HG03354 (cell line): ENCODE measurements around the gene PTPRN.
"Not testable (repeated sequence)": the region's sequence is repeated elsewhere in the genome, so short reads cannot be mapped to it uniquely, and the experiment has no call there.

Source experiments
- ATAC-seq: cut with Tn5 transposase; IDR thresholded peaks from one replicate; pipeline ENCODE4 v1.9.1; 2021; ENCODE audit warnings: mild to moderate bottlenecking; ENCODE audit not compliant: unreplicated experiment, poor library complexity, severe bottlenecking

The PTPRN gene

DNA sequence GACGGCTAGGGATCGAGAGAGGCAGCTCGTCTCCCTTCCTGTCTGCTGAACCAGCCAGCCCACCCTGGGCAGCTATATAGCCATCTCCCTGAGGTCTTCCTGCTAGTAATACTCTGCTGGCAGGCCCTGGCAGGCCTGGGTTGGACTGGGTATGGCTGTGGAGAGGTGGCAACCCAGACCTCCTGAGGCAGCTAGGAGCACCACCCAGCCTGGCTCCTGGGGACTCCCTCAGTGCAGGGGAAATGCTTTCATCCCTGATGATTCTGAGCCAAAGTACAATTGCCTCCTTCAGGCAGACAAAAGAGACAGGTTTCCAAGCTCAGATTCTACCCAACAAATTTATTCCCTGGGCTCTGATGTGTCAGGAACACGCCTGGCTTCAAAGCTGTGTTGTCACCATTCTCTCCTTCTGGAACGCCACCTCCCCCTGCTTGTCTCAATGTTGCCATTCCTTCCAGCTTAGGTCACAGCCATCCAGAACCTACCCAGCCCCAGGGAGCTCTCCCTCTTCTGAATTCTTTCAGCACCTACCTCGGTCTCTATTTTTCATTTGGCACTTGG is 34.8 kb downstream of the PTPRN start:
- ATAC-seq, result no peak

DNA sequence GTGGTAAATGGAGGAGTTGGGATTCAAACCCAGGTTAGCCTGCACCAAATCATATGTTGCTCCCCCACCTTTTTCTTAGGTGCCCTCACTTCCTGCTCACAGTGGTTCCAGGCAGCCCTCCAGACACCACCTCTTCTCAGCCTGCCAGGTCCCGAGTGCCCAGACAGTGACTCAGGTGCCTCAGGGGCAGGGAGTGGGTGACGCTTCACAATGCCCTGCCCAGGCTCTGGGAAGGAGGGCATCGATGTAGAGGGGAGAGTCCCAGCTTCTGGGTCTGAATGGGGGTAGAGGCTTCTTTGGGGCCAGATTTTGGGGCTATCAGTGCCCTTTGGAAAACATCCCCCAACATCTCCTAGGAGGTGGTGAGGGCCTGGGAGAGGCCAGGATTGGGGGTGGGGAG is 35.3 kb downstream of the PTPRN start:
- ATAC-seq, result no peak

DNA sequence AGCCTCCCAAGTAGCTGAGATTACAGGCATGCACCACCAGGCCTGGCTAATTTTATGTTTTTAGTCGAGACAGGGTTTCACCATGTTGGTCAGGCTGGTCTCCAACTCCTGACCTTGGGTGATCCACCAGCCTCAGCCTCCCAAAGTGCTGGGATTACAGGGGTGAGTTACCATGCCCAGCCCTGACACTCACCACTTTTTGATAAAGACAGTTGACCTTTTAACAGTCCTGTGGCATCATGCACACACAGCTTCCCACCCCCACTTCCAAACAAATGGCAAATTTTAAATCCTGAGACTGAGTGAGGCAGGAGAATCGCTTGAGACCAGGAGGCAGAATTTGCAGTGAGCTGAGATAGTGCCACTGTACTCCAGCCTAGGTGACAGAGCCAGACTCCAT is 36.2 kb downstream of the PTPRN start:
- ATAC-seq, result no peak

DNA sequence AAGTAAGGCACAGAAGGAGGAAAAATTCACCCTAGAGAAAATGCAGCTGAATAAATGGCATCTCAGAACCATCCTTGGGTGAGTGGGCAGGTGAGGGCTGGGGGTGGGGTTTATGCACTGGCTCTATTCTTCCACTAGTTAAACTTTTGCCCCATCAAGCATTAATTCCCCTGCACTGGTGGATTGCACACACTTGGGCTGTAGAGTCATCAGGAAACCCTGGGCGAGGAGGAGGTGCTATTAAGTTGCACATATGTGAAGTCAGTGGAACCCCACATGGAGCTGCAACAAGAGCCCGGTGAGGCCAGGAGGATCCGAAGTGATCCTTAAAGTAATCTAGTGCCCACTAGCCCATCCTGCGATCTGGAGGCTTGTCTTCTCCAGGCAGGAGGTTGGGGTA is 36.8 kb downstream of the PTPRN start:
- no peak for ATAC-seq

DNA sequence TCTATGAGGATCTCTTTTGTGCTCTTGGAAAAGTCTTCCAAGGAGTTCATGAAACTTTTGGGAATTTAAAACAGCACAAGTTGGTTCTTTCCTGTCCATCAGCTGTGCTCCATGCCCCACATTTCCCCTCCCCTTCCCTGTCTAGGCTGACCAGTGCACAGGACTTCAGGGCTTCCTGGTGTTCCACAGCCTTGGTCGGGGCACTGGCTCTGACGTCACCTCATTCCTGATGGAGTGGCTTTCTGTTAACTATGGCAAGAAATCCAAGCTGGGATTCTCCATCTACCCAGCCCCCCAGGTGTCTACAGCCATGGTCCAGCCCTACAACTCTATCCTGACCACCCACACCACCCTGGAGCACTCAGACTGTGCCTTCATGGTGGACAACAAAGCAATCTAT is 38.2 kb downstream of the PTPRN start:
- no peak for ATAC-seq

DNA sequence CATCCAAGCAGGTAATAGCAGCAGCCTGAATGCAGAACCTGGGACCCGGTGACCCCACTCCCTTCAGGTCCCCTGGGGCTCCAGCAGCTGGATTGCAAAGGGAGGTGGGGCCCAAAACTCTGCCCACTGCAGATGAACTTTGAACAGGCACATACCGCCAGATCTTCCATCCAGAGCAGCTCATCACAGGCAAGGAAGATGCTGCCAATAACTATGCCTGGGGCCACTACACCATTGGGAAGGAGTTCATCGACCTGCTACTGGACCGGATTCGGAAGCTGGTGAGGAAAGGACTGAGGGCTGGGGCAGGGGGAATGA is 39.2 kb downstream of the PTPRN start:
- no peak for ATAC-seq

DNA sequence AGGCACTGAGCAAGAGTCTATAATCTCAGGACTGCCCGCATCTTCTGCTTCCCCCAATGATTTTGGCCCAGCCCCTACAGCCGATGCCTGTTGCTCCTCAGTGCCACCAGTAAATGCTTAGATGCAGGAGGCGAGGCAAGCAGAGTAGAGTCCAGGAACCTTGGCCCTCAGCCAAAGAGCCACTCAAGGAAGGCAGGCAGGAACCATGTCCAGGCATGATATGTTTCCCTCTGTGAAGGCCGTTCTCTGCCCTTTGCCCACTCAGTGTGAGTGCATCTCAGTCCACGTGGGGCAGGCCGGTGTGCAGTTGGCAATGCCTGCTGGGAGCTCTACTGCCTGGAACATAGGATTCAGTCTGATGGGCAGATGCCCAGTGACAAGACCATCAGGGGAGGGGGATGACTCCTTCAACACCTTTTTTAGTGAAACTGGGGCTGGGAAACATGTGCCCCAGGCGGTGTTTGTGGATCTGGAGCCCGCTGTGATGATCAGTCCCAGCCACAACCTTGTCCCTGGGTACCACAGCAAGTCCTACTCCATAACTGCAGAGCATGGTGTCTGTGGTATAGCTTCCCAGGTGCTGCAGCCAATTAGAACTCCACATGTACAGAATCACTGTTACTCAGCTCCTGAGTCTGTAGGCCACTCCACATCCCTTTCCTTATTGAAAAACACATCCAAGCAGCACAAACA is 39.7 kb downstream of the PTPRN start:
- no peak for ATAC-seq

DNA sequence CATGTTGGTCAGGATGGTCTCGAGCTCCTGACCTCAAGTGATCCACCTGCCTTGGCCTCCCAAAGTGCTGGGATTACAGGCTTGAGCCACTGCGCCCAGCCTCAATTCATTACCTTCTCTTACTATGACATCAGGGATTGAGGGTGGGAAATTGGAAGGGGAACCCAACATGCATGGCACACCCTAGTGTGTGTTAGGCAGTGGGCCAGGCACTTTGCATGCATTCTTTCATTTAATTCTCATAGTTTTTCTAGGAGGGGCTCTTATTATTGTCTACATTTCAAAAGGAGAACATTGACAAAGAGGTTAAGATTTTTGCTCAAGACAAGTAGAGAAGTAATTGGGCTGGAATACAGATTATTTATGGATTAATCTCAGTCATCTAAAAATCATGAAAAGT is 40.9 kb downstream of the PTPRN start:
- ATAC-seq, result no peak

DNA sequence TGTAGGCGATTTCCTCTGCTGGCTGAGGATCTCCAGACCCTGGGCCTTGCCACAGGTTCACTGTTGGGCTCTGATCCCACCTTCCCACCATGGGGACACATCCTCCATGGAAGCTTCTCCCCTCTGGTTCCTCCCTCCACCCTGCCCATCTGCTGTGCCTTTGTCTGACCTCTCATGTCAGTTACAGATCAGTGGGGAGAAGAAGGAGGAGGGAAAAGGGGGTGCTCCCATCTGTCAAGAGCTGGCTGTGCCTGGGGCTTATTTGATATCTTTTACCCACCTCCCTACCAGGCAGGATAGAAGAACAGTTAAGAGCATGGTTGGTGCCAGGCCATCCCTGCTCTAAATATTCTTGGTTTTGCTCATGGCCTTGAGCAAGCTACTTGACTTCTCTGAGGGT is 42.3 kb downstream of the PTPRN start:
- ATAC-seq, result no peak

DNA sequence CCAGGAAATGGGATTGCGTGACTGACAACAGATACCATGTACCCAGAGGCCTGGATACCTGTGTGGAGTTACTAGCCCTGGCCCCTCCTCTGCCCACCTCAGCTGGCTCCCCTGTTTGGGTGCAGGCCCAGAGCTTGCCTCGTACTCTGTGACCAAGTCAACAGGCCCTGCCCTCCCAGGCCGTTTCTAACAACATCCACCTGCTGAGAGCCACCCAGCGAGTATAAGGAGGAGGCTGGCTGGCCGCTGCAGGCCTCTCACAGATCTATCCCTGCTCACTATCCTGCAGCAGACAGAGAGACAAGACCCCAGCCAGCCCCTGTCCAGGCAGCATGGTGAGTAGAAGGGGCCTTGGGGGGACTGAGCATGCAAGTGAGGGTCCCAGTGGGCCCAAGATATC is 43.0 kb downstream of the PTPRN start:
- ATAC-seq, result no peak

DNA sequence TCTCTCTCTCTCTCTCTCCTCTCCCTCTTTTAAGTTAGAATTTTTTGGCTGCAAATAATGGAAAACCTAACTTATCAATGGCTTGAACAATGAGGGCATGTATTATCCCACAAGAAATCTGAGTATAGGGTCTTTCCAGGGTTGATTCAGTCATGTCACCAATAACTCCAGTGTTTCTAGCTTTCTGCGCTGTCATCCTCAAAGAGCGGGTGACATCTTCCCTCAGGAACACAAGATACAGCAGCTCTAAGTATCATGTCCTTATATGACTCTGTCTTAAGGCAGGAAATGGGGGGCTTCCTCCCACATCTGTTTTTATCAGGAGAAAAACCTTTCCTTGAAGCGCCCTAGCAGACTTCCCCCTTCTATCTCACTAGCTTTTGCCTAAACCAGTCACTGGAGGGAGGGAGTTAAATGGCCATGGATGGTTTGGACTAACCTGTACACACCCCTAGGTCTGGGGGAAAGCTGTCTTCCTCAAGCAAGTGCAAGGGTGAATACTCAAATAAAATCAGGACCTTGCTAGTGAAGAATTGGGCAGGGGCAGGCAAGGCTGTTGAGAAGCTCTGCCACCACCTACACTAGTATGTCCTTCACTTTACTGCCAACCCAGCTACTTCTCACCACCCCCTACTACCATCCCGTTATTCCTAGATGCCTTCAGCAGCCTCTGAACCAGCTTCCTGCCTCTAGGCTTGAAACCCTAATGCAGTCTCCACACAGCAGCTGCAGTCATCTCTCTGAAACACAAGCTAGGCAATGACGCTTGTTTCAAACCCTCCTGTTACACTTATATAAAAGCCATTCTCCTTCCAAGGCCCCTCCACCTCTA is 48.0 kb downstream of the PTPRN start:
- no peak for ATAC-seq

DNA sequence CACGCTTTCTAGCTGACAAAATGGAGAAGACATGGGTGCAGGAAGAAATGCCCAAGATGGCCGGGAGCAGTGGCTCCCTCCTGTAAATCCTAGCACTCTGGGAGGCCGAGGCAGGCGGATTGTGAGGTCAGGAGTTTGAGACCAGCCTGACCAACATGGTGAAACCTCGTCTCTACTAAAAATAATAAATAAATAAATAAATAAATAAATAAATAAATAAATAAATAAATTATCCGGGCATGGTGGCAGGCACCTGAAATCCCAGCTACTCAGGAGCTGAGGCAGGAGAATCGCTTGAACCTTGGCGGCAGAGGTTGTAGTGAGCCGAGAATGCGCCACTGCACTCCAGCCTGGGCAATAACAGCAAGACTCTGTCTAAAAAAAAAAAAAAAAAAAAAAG is 50.3 kb downstream of the PTPRN start:
- ATAC-seq, result not testable (repeated sequence)

DNA sequence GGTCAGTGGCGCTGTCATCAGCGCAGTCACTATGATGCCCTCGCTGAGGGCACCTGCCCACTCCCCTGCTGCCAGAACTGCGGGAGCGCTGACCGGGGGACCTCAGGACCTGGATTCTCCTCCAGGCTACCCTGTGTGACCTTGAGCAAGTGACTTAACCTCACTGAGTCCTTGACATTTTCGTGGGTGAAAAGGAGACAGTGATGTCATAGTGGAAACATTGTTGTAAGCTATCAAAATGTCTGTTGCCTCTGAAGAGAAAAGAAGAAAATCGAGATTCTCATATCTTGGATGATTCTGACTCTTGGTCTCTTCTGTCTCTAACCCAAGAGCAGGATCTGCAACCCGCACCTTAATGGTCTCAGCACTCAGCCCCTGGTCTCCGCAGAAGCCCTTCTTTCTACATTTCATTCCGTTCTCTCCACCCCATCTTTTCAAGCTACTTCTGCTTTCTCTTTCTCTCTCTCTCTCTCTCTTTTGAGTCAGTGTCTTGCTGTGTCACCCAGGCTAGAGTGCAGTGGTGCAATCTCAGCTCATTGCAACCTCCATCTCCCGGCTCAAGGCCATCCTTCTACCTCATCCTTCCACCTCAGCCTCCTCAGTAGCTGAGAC is 54.5 kb downstream of the PTPRN start:
- ATAC-seq, result peak; percentile 39

DNA sequence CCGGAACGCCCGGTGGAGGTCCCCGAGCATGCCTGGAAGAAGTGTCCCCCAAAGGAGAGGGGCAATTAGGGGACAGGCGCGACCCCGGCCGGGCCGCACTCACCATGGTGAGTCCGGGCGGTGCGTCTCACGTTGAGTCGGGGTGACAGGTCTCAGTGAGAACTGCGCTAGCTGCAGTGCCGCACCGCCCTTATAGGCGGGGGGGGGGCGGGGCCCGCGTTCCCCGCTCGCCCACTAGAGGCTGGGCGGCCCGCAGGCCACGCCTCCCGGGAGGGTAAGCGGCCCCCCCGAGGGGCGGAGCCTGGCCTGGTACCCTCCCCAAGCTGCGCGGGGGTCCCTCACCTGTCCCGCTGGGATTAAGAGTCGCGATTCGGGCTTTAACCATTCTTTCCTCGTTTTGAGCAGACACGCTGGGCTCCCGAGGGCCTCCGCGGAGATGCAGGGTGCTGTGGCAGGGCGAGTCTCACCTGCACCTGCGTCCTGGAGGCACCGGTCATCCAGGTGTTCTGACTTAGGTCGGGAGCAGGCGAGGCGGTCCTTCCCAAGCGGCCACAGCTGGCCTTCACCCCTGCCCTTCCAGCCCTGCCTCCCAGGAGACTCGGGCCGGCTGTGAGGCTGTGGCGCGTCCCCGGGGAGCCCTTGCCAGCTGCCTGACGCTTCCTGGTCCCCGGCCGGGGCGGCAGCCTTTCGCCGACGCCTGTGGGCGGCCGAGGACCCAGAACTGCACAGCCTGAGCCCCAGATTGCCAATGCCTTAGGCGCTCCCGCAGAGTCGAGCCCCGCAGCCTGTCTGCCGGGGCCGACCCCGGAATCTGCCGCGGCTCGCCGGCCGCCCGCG is 55.2 kb downstream of the PTPRN start, which contains the start of gene TUBA4A:
Gene TUBA4A (minus strand): TSS at position 166 of the 837 bp plus-strand sequence. CDS start 60 bp downstream, at position 106.
- peak; percentile 57 for ATAC-seq

DNA sequence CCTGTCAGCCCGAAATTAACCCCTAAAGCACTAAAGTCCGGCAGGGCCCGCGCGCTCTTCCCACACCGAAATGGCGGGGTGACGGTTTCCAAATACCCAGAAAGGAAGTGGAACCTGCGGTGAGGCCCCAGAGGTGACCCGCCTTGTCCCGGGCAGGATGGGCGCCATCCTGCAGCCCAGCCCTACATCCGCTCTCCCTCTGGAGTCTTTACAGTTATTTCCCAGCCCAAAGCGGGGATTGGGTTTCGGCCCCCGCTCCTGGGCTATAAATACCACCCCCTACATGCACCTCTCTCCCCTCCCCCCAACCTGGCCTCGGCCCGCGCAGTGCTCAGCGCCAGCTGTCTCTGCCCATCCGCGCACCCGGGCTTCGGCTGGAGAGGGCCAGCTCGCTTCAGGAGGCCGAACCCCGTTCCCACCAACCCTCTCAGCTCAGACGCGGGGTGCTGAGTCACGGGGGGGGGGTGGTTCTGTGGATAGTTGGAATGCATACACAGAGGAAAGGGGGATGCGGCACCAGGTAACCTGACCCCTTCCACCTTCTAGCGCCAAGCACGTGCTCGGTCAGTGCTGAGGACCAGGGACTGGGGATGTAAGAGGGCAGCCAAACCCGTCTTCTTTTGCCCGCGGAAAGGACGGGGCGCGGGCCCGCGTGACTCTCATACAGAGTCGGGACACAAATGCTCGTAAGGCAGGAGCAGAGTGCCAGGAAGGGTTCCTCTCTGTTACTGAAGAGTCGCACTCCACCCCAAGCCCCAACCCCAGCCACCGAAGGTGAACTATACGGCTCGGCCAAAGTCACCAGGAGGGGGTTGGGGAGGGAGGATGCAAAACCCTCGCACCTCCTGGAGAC is 56.1 kb downstream of the PTPRN start, which contains the start of gene TUBA4B:
Gene TUBA4B (plus strand): TSS at position 344 of the 853 bp plus-strand sequence. CDS start 165 bp downstream, at position 509.
- ATAC-seq, result peak; percentile 13

DNA sequence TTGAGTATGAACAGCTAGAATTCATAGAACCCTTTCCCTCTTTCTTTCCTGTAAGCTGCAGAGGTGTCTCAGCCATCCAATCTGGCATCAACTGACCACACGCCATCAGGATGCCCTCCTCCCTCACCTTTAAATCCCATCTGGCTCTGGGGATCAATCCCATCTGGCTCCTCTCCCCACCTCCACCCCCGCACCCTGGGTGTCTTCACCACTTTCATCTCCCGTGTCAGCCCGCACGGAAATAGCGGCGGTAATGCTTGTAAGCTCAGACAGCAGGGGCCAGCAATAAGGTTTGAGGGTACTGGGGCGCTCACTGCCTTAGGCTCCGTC is 56.7 kb downstream of the PTPRN start:
- ATAC-seq, result no peak

DNA sequence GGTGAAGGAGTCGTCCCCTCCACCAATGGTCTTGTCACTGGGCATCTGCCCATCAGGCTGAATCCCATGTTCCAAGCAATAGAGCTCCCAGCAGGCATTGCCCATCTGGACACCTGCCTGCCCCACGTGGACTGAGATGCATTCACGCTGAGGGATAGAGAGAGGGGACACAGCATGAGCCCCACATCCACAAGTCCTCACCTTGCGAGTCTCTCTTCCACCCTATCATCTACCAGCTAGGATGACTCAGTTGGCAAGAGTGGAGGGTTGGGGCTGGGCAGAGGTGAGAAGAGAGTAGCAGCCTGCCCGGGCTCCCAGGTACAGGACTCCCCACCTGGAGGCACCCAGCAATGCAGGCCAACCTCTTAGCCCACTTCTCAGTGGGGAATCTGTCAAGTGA is 57.1 kb downstream of the PTPRN start:
- ATAC-seq, result no peak

DNA sequence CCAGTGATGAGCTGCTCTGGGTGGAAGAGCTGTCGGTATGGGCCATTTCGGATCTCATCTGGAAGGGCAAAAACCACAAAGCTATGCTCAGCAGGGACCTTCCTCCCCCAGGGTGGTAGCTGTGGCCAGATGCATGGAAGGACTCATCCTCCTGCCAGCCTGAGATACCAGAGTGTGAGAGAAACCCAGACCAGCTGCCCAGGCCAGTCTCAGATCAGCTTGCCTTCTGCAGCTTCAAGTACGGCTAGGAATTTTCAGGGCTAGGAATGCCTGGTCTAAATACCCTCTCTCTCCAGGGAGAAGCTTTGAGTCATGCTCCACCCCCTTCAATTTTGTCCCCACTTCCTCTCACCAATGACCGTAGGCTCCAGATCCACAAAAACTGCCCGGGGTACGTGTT is 57.5 kb downstream of the PTPRN start:
- ATAC-seq, result no peak
